ENCODE measurements around the gene FCER1G.

The FCER1G gene

GRCh38 chr1:161233102-161233501, 18.0 kb downstream of the FCER1G start:
- no peaks in the 10 kb centered on the region for H3K4me1 ChIP-seq (ENCODE audit: low read depth, poor library complexity, severe bottlenecking)
- no peak overlapping the region for H3K4me2 ChIP-seq
- H3K36me3 ChIP-seq (ENCODE audit: insufficient read depth), result peaks cover 3% of the 10 kb centered on the region; the same call in 1 of the 2 replicates
- H3K27ac ChIP-seq, result no peak overlapping the region
- no peaks in the 10 kb centered on the region for H4K20me1 ChIP-seq (ENCODE audit: insufficient read depth)
- TF ChIP-seq CTCF (conservative IDR thresholded peaks at IDR 0.05; ENCODE audit: low read depth, low read length), result no peak
- no peak overlapping the region for H2AFZ ChIP-seq (ENCODE audit: low read depth)
- H3K9ac ChIP-seq, result no peak overlapping the region
- H3K79me2 ChIP-seq (ENCODE audit: insufficient read depth, low read depth), result no peaks in the 10 kb centered on the region
- H3K27me3 ChIP-seq (ENCODE audit: insufficient read depth, low read depth), result no peaks in the 10 kb centered on the region
- H3K4me3 ChIP-seq (IDR thresholded peaks at IDR 0.05; ENCODE audit: insufficient read depth, low read depth, low read length), result no peak overlapping the region

- Histone ChIP-seq H2AFZ (ENCODE audit: low read depth) (no peak overlapping the region), H3K4me2 (no peak overlapping the region), H3K4me1 (ENCODE audit: low read depth, poor library complexity, severe bottlenecking) (no peaks in the 10 kb centered on the region), H3K27ac (no peak overlapping the region), H3K79me2 (ENCODE audit: insufficient read depth, low read depth) (no peaks in the 10 kb centered on the region), H3K9ac (no peak overlapping the region), H3K4me3 (IDR thresholded peaks at IDR 0.05; ENCODE audit: insufficient read depth, low read depth, low read length) (no peak overlapping the region), H4K20me1 (ENCODE audit: insufficient read depth) (no peaks in the 10 kb centered on the region), H3K27me3 (ENCODE audit: insufficient read depth, low read depth) (no peaks in the 10 kb centered on the region), H3K36me3 (ENCODE audit: insufficient read depth) (no peaks in the 10 kb centered on the region)
- no peak for TF ChIP-seq CTCF (conservative IDR thresholded peaks at IDR 0.05; ENCODE audit: low read depth, low read length)
Measured at GRCh38 chr1:161235957-161236775, 21.1 kb downstream of the FCER1G start.

- no peaks in the 10 kb centered on the region for H3K79me2 ChIP-seq (ENCODE audit: insufficient read depth, low read depth)
- no peak for TF ChIP-seq CTCF (conservative IDR thresholded peaks at IDR 0.05; ENCODE audit: low read depth, low read length)
- H3K9ac ChIP-seq, result no peak within 1 kb of the TSS
- H3K4me1 ChIP-seq (ENCODE audit: low read depth, poor library complexity, severe bottlenecking), result no peaks in the 10 kb centered on the region
- H3K27ac ChIP-seq, result no peak within 1 kb of the TSS
- H2AFZ ChIP-seq (ENCODE audit: low read depth), result no peak within 1 kb of the TSS
- H3K27me3 ChIP-seq (ENCODE audit: insufficient read depth, low read depth), result no peaks in the 10 kb centered on the region
- no peaks in the 10 kb centered on the region for H4K20me1 ChIP-seq (ENCODE audit: insufficient read depth)
- H3K4me3 ChIP-seq (IDR thresholded peaks at IDR 0.05; ENCODE audit: insufficient read depth, low read depth, low read length), result no peak within 1 kb of the TSS
- H3K4me2 ChIP-seq, result no peak within 1 kb of the TSS
- no peaks in the 10 kb centered on the region for H3K36me3 ChIP-seq (ENCODE audit: insufficient read depth)
Measured at GRCh38 chr1:161238039-161238473, 23.0 kb downstream of the FCER1G start, which contains the start of gene NR1I3. TSS of gene NR1I3 (minus strand) at chr1:161238203. CDS start at chr1:161236565, 1,638 bp downstream.

- TF ChIP-seq CTCF (conservative IDR thresholded peaks at IDR 0.05; ENCODE audit: low read depth, low read length), result no peak
- H4K20me1 ChIP-seq (ENCODE audit: insufficient read depth), result no peaks in the 10 kb centered on the region
- no peak overlapping the region for H3K9ac ChIP-seq
- no peak overlapping the region for H3K27ac ChIP-seq
- no peak overlapping the region for H2AFZ ChIP-seq (ENCODE audit: low read depth)
- H3K27me3 ChIP-seq (ENCODE audit: insufficient read depth, low read depth), result no peaks in the 10 kb centered on the region
- H3K4me2 ChIP-seq, result no peak overlapping the region
- H3K4me1 ChIP-seq (ENCODE audit: low read depth, poor library complexity, severe bottlenecking), result no peaks in the 10 kb centered on the region
- H3K36me3 ChIP-seq (ENCODE audit: insufficient read depth), result no peaks in the 10 kb centered on the region
- no peak overlapping the region for H3K4me3 ChIP-seq (IDR thresholded peaks at IDR 0.05; ENCODE audit: insufficient read depth, low read depth, low read length)
- no peaks in the 10 kb centered on the region for H3K79me2 ChIP-seq (ENCODE audit: insufficient read depth, low read depth)
Measured at GRCh38 chr1:161241682-161242081, 26.6 kb downstream of the FCER1G start.
